Endothelial cell of umbilical vein (primary cell): ENCODE data around the gene RUNDC3A. TPM values are rescaled to one million over a fixed set of nuclear protein-coding genes. Genes with fewer than 3 reads are reported as not detected.

Experiments
- BruUV-seq: library from RNA; stranded (reverse); fragments of 400-500 nt; replicated peaks from 2 replicates; lab custom pipeline; 2021; lab: Mats Ljungman, UMichigan
- CTCF ChIA-PET: fragments of 300-600, 350-600 bp; sonication (Branson Sonifier 250); formaldehyde crosslinking; loops from one replicate; lab custom pipeline; 2021; ENCODE audit warnings: antibody characterized with exemption, inconsistent platforms; lab: Charles Lee
- POLR2A ChIA-PET: fragments of 300-600, 350-600 bp; sonication (Branson Sonifier 250); formaldehyde crosslinking; loops from one replicate; lab custom pipeline; 2021; ENCODE audit warnings: antibody characterized with exemption, inconsistent platforms; lab: Charles Lee
- DNase-seq: peaks from one replicate; pipeline ENCODE4 v3.0.0-alpha.2; 2011; ENCODE audit warnings: low read depth, low spot score
- FAIRE-seq: peaks from 2 replicates; lab custom pipeline; 2011; peaks lifted over from hg19 to GRCh38; lab: Jason Lieb, UNC
- H2AFZ ChIP-seq: 2 replicates; pipeline ENCODE4 v1.6.0; 2012; ENCODE audit warnings: low read depth, low read length, control low read depth, inconsistent platforms
- H3K27ac ChIP-seq: 2 replicates; pipeline ENCODE4 v1.5.1; 2011; ENCODE audit warnings: low read depth, mild to moderate bottlenecking, control low read depth, low read length, moderate library complexity; ENCODE audit not compliant: insufficient read depth
- H3K27me3 ChIP-seq, 2 experiments: 2 replicates each; pipeline versions ENCODE4 v1.6.0 to v1.6.1; 2011; ENCODE audit warnings: low read length in 2 of 2, mixed read lengths in 1 of 2; ENCODE audit not compliant: control insufficient read depth in 2 of 2, insufficient read depth in 2 of 2
- H3K36me3 ChIP-seq, 2 experiments: 2 replicates in 1 of 2; 3 replicates in 1 of 2; pipeline ENCODE4 v1.5.1; 2011; ENCODE audit warnings: low read length in 2 of 2, mild to moderate bottlenecking in 1 of 2, moderate library complexity in 1 of 2; ENCODE audit not compliant: control insufficient read depth in 2 of 2, insufficient read depth in 2 of 2; ENCODE audit errors: extremely low read depth in 1 of 2
- H3K4me1 ChIP-seq: 3 replicates; pipeline ENCODE4 v1.5.1; 2011; ENCODE audit warnings: mild to moderate bottlenecking, low read length; ENCODE audit not compliant: control insufficient read depth, insufficient read depth; ENCODE audit errors: extremely low read depth
- H3K4me2 ChIP-seq: 2 replicates; pipeline ENCODE4 v1.6.1; 2011; ENCODE audit warnings: low read length, control low read depth, mixed read lengths; ENCODE audit not compliant: insufficient read depth
- H3K4me3 ChIP-seq, 3 experiments: fragments of 200-600 bp in 1 of 3; sonication (generic), shearing (Covaris generic) in 1 of 3; replicated peaks in 1 of 3; 2 replicates each; pipeline ENCODE4 v1.5.1; 2011 to 2016; ENCODE audit warnings: control low read depth in 3 of 3, low read length in 3 of 3, mild to moderate bottlenecking in 2 of 3, inconsistent platforms in 1 of 3, low read depth in 1 of 3, moderate library complexity in 1 of 3; ENCODE audit not compliant: insufficient read depth in 1 of 3
- H3K79me2 ChIP-seq: 2 replicates; pipeline ENCODE4 v1.6.0; 2012; ENCODE audit warnings: low read length, inconsistent platforms; ENCODE audit not compliant: control insufficient read depth, insufficient read depth
- H3K9ac ChIP-seq: replicated peaks from 2 replicates; pipeline ENCODE3; 2011; ENCODE audit warnings: low read length, control low read depth; ENCODE audit not compliant: insufficient read depth; ENCODE audit errors: extremely low read depth
- H3K9me1 ChIP-seq: replicated peaks from 3 replicates; pipeline ENCODE4 v1.6.0; 2011; ENCODE audit warnings: mild to moderate bottlenecking, low read length; ENCODE audit not compliant: control insufficient read depth, insufficient read depth; ENCODE audit errors: extremely low read depth
- H3K9me3 ChIP-seq: replicated peaks from 2 replicates; pipeline ENCODE4 v1.5.1; 2012; ENCODE audit warnings: low read length, inconsistent platforms; ENCODE audit not compliant: control insufficient read depth, insufficient read depth
- H4K20me1 ChIP-seq: replicated peaks from 2 replicates; pipeline ENCODE3; 2011; ENCODE audit warnings: mild to moderate bottlenecking, low read length; ENCODE audit not compliant: control insufficient read depth, insufficient read depth; ENCODE audit errors: extremely low read depth
- CTCF ChIP-seq, 2 donors: IDR thresholded peaks; 1 replicate in 1 of 2; 2 replicates in 1 of 2; pipeline ENCODE4 v1.5.1; 2011; ENCODE audit warnings: low read length in 2 of 2, mild to moderate bottlenecking in 2 of 2, moderate library complexity in 2 of 2, control low read depth in 1 of 2, inconsistent platforms in 1 of 2, low read depth in 1 of 2; ENCODE audit not compliant: insufficient read depth in 1 of 2; ENCODE audit errors: extremely low read depth in 1 of 2
- JUN ChIP-seq: IDR thresholded peaks from 2 replicates; pipeline ENCODE4 v1.6.1; 2011; ENCODE audit warnings: borderline replicate concordance, low read depth; ENCODE audit not compliant: insufficient read length, insufficient read depth
- MYC ChIP-seq: IDR thresholded peaks from one replicate; pipeline ENCODE4 v1.6.1; 2011; ENCODE audit warnings: mild to moderate bottlenecking, low read depth, low read length
- POLR2AphosphoS5 ChIP-seq: IDR thresholded peaks from 2 replicates; pipeline ENCODE4 v1.6.1; 2012; ENCODE audit warnings: low read depth, mild to moderate bottlenecking, control low read depth, low read length, moderate library complexity; ENCODE audit not compliant: insufficient read depth
- dilution Hi-C: fragments of 300-500 bp; cut with MboI; formaldehyde crosslinking; loops from one replicate; pipeline ENCODE4 v1.15.0; 2019; ENCODE audit warnings: low sequenced_read_pairs; ENCODE audit not compliant: extremely low pct_ligation_motif_present
- intact Hi-C: fragments of 100-400 bp; cut with micrococcal nuclease; formaldehyde crosslinking; loops from one replicate; pipeline ENCODE4 v1.10.0; 2022
- polyA plus RNA-seq, 4 experiments: library from polyadenylated mRNA; depleted of rRNA in 3 of 4; stranded (reverse) in 3 of 4; unstranded in 1 of 4; fragments of >200 nt; gene quantifications; 2 replicates each; pipeline versions ENCODE4 v1.2.1 to v1.2.3, GENCODE V29; 2011 to 2012; ENCODE audit warnings: missing spikeins in 1 of 4
- small RNA-seq: library from RNA; depleted of rRNA; stranded (forward); fragments of <200 nt; gene quantifications from one replicate; pipeline ENCODE3, GENCODE V24; 2012; ENCODE audit warnings: low replicate concordance, low read depth; ENCODE audit not compliant: insufficient read depth, insufficient read length
- total RNA-seq: library from RNA; stranded (reverse); gene quantifications from 2 replicates; pipeline ENCODE4 v1.2.3, GENCODE V29; 2021
- TF ChIP-seq, protein P1 (sequence below): IDR thresholded peaks from 2 replicates; pipeline ENCODE4 v1.6.1; 2011; ENCODE audit not compliant: insufficient read depth, insufficient read length

RUNDC3A gene
- total and polyA plus RNA-seq, 2 donors (not counting 3 experiments of a cell fraction or from before 2014, with no cell fraction given), result 0.12 TPM; not detected in 1

- dilution Hi-C loops (no loop called here), intact Hi-C loops (no loop called here)
- no peaks in the 10 kb centered on the region for H3K9me3 ChIP-seq
- no peak overlapping the region for H3K4me2 ChIP-seq
- peaks cover 6 to 8% of the 10 kb centered on the region in 2 experiments for H3K27me3 ChIP-seq
- H4K20me1 ChIP-seq, result no peaks in the 10 kb centered on the region
- H3K4me1 ChIP-seq, result peaks cover under 1% of the 10 kb centered on the region
- no peak overlapping the region for H3K9ac ChIP-seq
- ChIA-PET POLR2A (no interaction called here), CTCF (interaction anchor here (0.6 to 2.8 kb wide), 4 partner anchors 9 to 156 kb away, joined by 3 to 14 read pairs (median 4); no protein-coding TSS in a partner anchor)
- no peaks in the 10 kb centered on the region for H3K79me2 ChIP-seq
- DNase-seq, result no peak
- BruUV-seq, result no TSS peak
- H3K9me1 ChIP-seq, result no peaks in the 10 kb centered on the region
- H3K36me3 ChIP-seq, result no peaks in the 10 kb centered on the region
- no peak overlapping the region for H2AFZ ChIP-seq
- H3K4me3 ChIP-seq, result no peak overlapping the region
- no peak for TF ChIP-seq POLR2AphosphoS5
- no peak for TF ChIP-seq CTCF (IDR thresholded peaks at IDR 0.05; ENCODE audit: extremely low read depth in 1 of 2, insufficient read depth in 1 of 2, low read depth in 1 of 2, low read length in 2 of 2)
- no peak for TF ChIP-seq MYC
- TF ChIP-seq, protein P1, sequence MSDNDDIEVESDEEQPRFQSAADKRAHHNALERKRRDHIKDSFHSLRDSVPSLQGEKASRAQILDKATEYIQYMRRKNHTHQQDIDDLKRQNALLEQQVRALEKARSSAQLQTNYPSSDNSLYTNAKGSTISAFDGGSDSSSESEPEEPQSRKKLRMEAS, result no peak
- no peak for TF ChIP-seq JUN
- FAIRE-seq, result no peak
- no peak overlapping the region for H3K27ac ChIP-seq
Measured at GRCh38 chr17:44367231-44367979, 59.0 kb downstream of the RUNDC3A start.

Small RNA genes within 50 kb of the gene (small RNA-seq; reads per million reads assigned to genes)
- gene RF00012 (not detected), gene RN7SL507P (not detected), gene RNU6-453P (not detected)

Other genes with a start within 250 kb of the RUNDC3A start
- gene LSM12, start 241.9 kb upstream of the RUNDC3A start, total RNA-seq, result 68.9 and 73.5 TPM in 2 replicates
- 34.3 and 36.5 TPM in 2 replicates for gene LSM12, start 241.9 kb upstream of the RUNDC3A start, polyA plus RNA-seq
- gene G6PC3, start 237.9 kb upstream of the RUNDC3A start, total RNA-seq, result 74.1 and 78.4 TPM in 2 replicates
- gene G6PC3, start 237.9 kb upstream of the RUNDC3A start, polyA plus RNA-seq, result 194 and 277 TPM in 2 replicates
- 40.2 and 40.4 TPM in 2 replicates for gene HDAC5, start 185.0 kb upstream of the RUNDC3A start, total RNA-seq
- 35.4 and 40.0 TPM in 2 replicates for gene HDAC5, start 185.0 kb upstream of the RUNDC3A start, polyA plus RNA-seq
- 9.0 and 10.1 TPM in 2 replicates for gene HROB, start 166.7 kb upstream of the RUNDC3A start, total RNA-seq
- gene HROB, start 166.7 kb upstream of the RUNDC3A start, polyA plus RNA-seq, result 6.9 and 7.0 TPM in 2 replicates
- not detected in 2 replicates for gene ASB16, start 137.9 kb upstream of the RUNDC3A start, total RNA-seq
- not detected in 2 replicates for gene ASB16, start 137.9 kb upstream of the RUNDC3A start, polyA plus RNA-seq
- gene TMUB2, start 121.6 kb upstream of the RUNDC3A start, total RNA-seq, result 39.5 and 43.6 TPM in 2 replicates
- gene TMUB2, start 121.6 kb upstream of the RUNDC3A start, polyA plus RNA-seq, result 72.5 and 80.0 TPM in 2 replicates
- 82.5 and 102 TPM in 2 replicates for gene ATXN7L3, start 108.7 kb upstream of the RUNDC3A start, total RNA-seq
- 50.7 and 61.3 TPM in 2 replicates for gene ATXN7L3, start 108.7 kb upstream of the RUNDC3A start, polyA plus RNA-seq
- 74.3 and 84.7 TPM in 2 replicates for gene UBTF, start 88.9 kb upstream of the RUNDC3A start, total RNA-seq
- gene UBTF, start 88.9 kb upstream of the RUNDC3A start, polyA plus RNA-seq, result 10.8 and 14.7 TPM in 2 replicates
- not detected in 2 replicates for gene SLC4A1, start 40.5 kb upstream of the RUNDC3A start, total RNA-seq
- not detected in 2 replicates for gene SLC4A1, start 40.5 kb upstream of the RUNDC3A start, polyA plus RNA-seq
- 88.5 and 97.9 TPM in 2 replicates for gene SLC25A39, start 16.2 kb downstream of the RUNDC3A start, total RNA-seq
- gene SLC25A39, start 16.2 kb downstream of the RUNDC3A start, polyA plus RNA-seq, result 151 and 159 TPM in 2 replicates
- gene GRN, start 36.7 kb downstream of the RUNDC3A start, total RNA-seq, result 343 and 346 TPM in 2 replicates
- gene GRN, start 36.7 kb downstream of the RUNDC3A start, polyA plus RNA-seq, result 1,034 and 1,362 TPM in 2 replicates
- 12.0 and 13.4 TPM in 2 replicates for gene FAM171A2, start 55.3 kb downstream of the RUNDC3A start, total RNA-seq
- gene FAM171A2, start 55.3 kb downstream of the RUNDC3A start, polyA plus RNA-seq, result 11.3 and 13.0 TPM in 2 replicates
- 0.48 and 0.82 TPM in 2 replicates for gene ITGA2B, start 81.0 kb downstream of the RUNDC3A start, total RNA-seq
- gene ITGA2B, start 81.0 kb downstream of the RUNDC3A start, polyA plus RNA-seq, result 0.26 and 0.29 TPM in 2 replicates
- gene GPATCH8, start 194.8 kb downstream of the RUNDC3A start, total RNA-seq, result 35.3 and 39.1 TPM in 2 replicates
- 12.6 and 14.6 TPM in 2 replicates for gene GPATCH8, start 194.8 kb downstream of the RUNDC3A start, polyA plus RNA-seq
- gene FZD2, start 248.9 kb downstream of the RUNDC3A start, total RNA-seq, result 4.4 and 5.8 TPM in 2 replicates
- gene FZD2, start 248.9 kb downstream of the RUNDC3A start, polyA plus RNA-seq, result 14.0 and 18.2 TPM in 2 replicates